GM23338 (cell line): Measurements from ENCODE around the gene GARIN3.

Experiments
- CTCF ChIP-seq, 2 experiments: fragments of 200-600 bp in 1 of 2; sonication (generic) in 1 of 2; conservative IDR thresholded peaks; 2 replicates each; pipeline versions ENCODE4 v1.5.1 to v1.6.1; 2016 to 2017; ENCODE audit warnings: antibody characterized with exemption in 2 of 2, low read depth in 2 of 2, mild to moderate bottlenecking in 2 of 2, moderate library complexity in 1 of 2
- EZH2 ChIP-seq: fragments of 200-600 bp; sonication (generic); IDR thresholded peaks from one replicate; pipeline ENCODE4 v1.8.0; 2017; ENCODE audit warnings: antibody characterized with exemption, mild to moderate bottlenecking, low read depth; ENCODE audit not compliant: unreplicated experiment
- EZH2phosphoT487 ChIP-seq: fragments of 200-600 bp; sonication (generic); IDR thresholded peaks from one replicate; pipeline ENCODE4 v1.8.1; 2018; ENCODE audit warnings: antibody characterized with exemption; ENCODE audit not compliant: unreplicated experiment
- JUNB ChIP-seq: IDR thresholded peaks from one replicate; pipeline ENCODE4 v1.6.1; 2016; ENCODE audit warnings: antibody characterized with exemption; ENCODE audit not compliant: unreplicated experiment
- NANOG ChIP-seq: IDR thresholded peaks from 2 replicates; pipeline ENCODE4 v1.6.1; 2016; ENCODE audit warnings: antibody characterized with exemption, borderline replicate concordance
- POLR2AphosphoS5 ChIP-seq: IDR thresholded peaks from 2 replicates; pipeline ENCODE4 v1.6.1; 2016; ENCODE audit warnings: antibody characterized with exemption, low read depth
- REST ChIP-seq: IDR thresholded peaks from one replicate; pipeline ENCODE4 v1.6.1; 2018; ENCODE audit warnings: antibody characterized with exemption; ENCODE audit not compliant: unreplicated experiment
- ZNF331 ChIP-seq: fragments of 250-450 bp; sonication (Bioruptor Pico); IDR thresholded peaks from 2 replicates; pipeline ENCODE4 v1.5.0; 2020; ENCODE audit warnings: low read depth, mild to moderate bottlenecking, moderate library complexity

- TF ChIP-seq CTCF (conservative IDR thresholded peaks at IDR 0.05; ENCODE audit: low read depth in 2 of 2) (no peak), EZH2 (no peak), REST (no peak), EZH2phosphoT487 (no peak), POLR2AphosphoS5 (no peak), ZNF331 (no peak), NANOG (no peak), JUNB (no peak)
These were observed 4.1 kb downstream of the GARIN3 start for GRCh38 chr5:157161996-157162395.
